Osteocyte (in vitro differentiated cells): ENCODE data around the gene ATF7IP. TPM values are rescaled to one million over a fixed set of nuclear protein-coding genes. Genes with fewer than 3 reads are reported as not detected.

Experiments used
- DNase-seq: peaks from one replicate; pipeline ENCODE4 v3.0.0; 2021; ENCODE audit warnings: mixed read lengths; ENCODE audit not compliant: unreplicated experiment; ENCODE audit errors: extremely low spot score
- H3K27ac Mint-ChIP-seq: one replicate; pipeline ENCODE4 v1.8.0; 2021; ENCODE audit warnings: mild to moderate bottlenecking, mixed read lengths; ENCODE audit not compliant: unreplicated experiment
- H3K27me3 Mint-ChIP-seq: one replicate; pipeline ENCODE4 v1.8.0; 2021; ENCODE audit warnings: mixed read lengths; ENCODE audit not compliant: unreplicated experiment
- H3K36me3 Mint-ChIP-seq: one replicate; pipeline ENCODE4 v1.8.0; 2021; ENCODE audit warnings: mixed read lengths; ENCODE audit not compliant: unreplicated experiment
- H3K4me1 Mint-ChIP-seq: one replicate; pipeline ENCODE4 v1.8.0; 2021; ENCODE audit warnings: mixed read lengths; ENCODE audit not compliant: unreplicated experiment
- H3K4me3 Mint-ChIP-seq: one replicate; pipeline ENCODE4 v1.8.0; 2021; ENCODE audit warnings: mild to moderate bottlenecking, moderate library complexity, mixed read lengths; ENCODE audit not compliant: unreplicated experiment
- H3K9me3 Mint-ChIP-seq: one replicate; pipeline ENCODE4 v1.8.0; 2021; ENCODE audit warnings: mixed read lengths; ENCODE audit not compliant: unreplicated experiment
- CTCF ChIP-seq: fragments of 200-600 bp; sonication (generic); IDR thresholded peaks from 2 replicates; pipeline ENCODE4 v1.5.0; 2021; ENCODE audit warnings: antibody characterized with exemption, mild to moderate bottlenecking, moderate library complexity
- total RNA-seq: library from RNA; stranded (reverse); gene quantifications from 2 replicates; pipeline ENCODE4 v1.2.1, GENCODE V29; 2021

ATF7IP gene
- total RNA-seq, 1 donor from 2014 or later, result 71.1 TPM

- no peak overlapping the region for H3K4me3 Mint-ChIP-seq
- no peak for DNase-seq
- H3K36me3 Mint-ChIP-seq, result no peaks in the 10 kb centered on the region
- H3K9me3 Mint-ChIP-seq, result no peaks in the 10 kb centered on the region
- no peaks in the 10 kb centered on the region for H3K4me1 Mint-ChIP-seq
- H3K27me3 Mint-ChIP-seq, result peaks cover 2% of the 10 kb centered on the region
- no peak for TF ChIP-seq CTCF
- no peak overlapping the region for H3K27ac Mint-ChIP-seq
Measured at GRCh38 chr12:14547571-14547970, 182.1 kb downstream of the ATF7IP start.

DNA sequence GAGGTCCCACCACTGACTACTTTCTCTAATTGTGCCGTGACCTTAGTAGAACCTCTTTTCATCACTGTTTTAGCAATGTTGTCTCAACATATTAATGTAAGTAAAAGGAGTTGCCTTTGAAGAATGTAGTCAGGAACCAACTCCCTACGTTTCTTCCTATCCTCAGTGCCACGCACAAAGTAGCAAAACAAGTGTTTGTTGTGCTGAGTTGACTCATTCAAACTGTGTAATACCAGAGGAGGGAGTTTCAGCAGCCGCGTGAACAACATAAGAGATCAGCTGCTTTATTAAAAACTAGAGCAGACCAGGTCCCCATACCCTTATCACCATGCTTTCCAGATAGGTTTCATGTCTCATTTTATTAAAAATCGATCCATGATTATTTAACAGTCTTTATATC, 183.1 kb downstream of the ATF7IP start:
- Mint-ChIP-seq H3K27ac (no peak overlapping the region), H3K9me3 (no peaks in the 10 kb centered on the region), H3K36me3 (no peaks in the 10 kb centered on the region), H3K4me3 (no peak overlapping the region), H3K27me3 (peaks cover 2% of the 10 kb centered on the region), H3K4me1 (no peaks in the 10 kb centered on the region)
- DNase-seq, result no peak
- TF ChIP-seq CTCF, result no peak

Other genes starting within 250 kb of the ATF7IP start
- 0.13 and 0.89 TPM in 2 replicates for gene PLBD1, start 202.2 kb downstream of the ATF7IP start, total RNA-seq